HEK293T (cell line): ENCODE data around the gene CEACAM21.

Source experiments
- CTCF ChIA-PET: fragments of 350-600 bp; formaldehyde crosslinking; extraction: SDS; loops from one replicate; lab custom pipeline; 2021; ENCODE audit warnings: antibody characterized with exemption, inconsistent platforms; lab: Yijun Ruan, JAX
- POLR2A ChIA-PET: fragments of 350-600 bp; formaldehyde crosslinking; extraction: SDS; loops from one replicate; lab custom pipeline; 2020; ENCODE audit warnings: antibody characterized with exemption, inconsistent platforms; lab: Yijun Ruan, JAX
- DNase-seq: peaks from one replicate; pipeline ENCODE4 v3.0.0; 2012; ENCODE audit warnings: mixed read lengths; ENCODE audit errors: extremely low spot score
- ARNT ChIP-seq: fragments of 450-650 bp; IDR thresholded peaks from 2 replicates; pipeline ENCODE4 v1.6.1; 2017; ENCODE audit warnings: mild to moderate bottlenecking
- BHLHE40 ChIP-seq: fragments of 450-650 bp; IDR thresholded peaks from 2 replicates; pipeline ENCODE4 v1.6.1; 2016; ENCODE audit warnings: mild to moderate bottlenecking, moderate library complexity, borderline replicate concordance
- CTBP1 ChIP-seq: fragments of 450-650 bp; IDR thresholded peaks from 2 replicates; pipeline ENCODE4 v1.6.1; 2016; ENCODE audit warnings: borderline replicate concordance
- ELF4 ChIP-seq: fragments of 450-650 bp; IDR thresholded peaks from 2 replicates; pipeline ENCODE4 v1.6.1; 2017; ENCODE audit warnings: antibody characterized with exemption
- FOXA1 ChIP-seq: fragments of 450-650 bp; IDR thresholded peaks from 2 replicates; pipeline ENCODE4 v1.6.1; 2016; ENCODE audit warnings: mild to moderate bottlenecking
- FOXK2 ChIP-seq: fragments of 450-650 bp; IDR thresholded peaks from 2 replicates; pipeline ENCODE4 v1.6.1; 2016; ENCODE audit warnings: mild to moderate bottlenecking
- FOXM1 ChIP-seq: fragments of 450-650 bp; IDR thresholded peaks from 2 replicates; pipeline ENCODE4 v1.6.1; 2017; ENCODE audit warnings: mild to moderate bottlenecking, borderline replicate concordance
- HDGF ChIP-seq: fragments of 450-650 bp; IDR thresholded peaks from 2 replicates; pipeline ENCODE4 v1.6.1; 2017; ENCODE audit warnings: antibody characterized with exemption, borderline replicate concordance
- L3MBTL2 ChIP-seq: fragments of 450-650 bp; conservative IDR thresholded peaks from 2 replicates; pipeline ENCODE4 v1.6.1; 2016; ENCODE audit warnings: mild to moderate bottlenecking
- LEF1 ChIP-seq: fragments of 450-650 bp; IDR thresholded peaks from 2 replicates; pipeline ENCODE4 v1.6.1; 2017; ENCODE audit warnings: mild to moderate bottlenecking, borderline replicate concordance
- NFRKB ChIP-seq: fragments of 450-650 bp; IDR thresholded peaks from 2 replicates; pipeline ENCODE4 v1.6.1; 2016; ENCODE audit warnings: mild to moderate bottlenecking, moderate library complexity
- SP1 ChIP-seq: fragments of 450-650 bp; IDR thresholded peaks from 2 replicates; pipeline ENCODE4 v1.6.1; 2017
- SUZ12 ChIP-seq: fragments of 450-650 bp; IDR thresholded peaks from 2 replicates; pipeline ENCODE4 v1.6.1; 2016; ENCODE audit warnings: mild to moderate bottlenecking
- TARDBP ChIP-seq: fragments of 450-650 bp; IDR thresholded peaks from 2 replicates; pipeline ENCODE4 v1.6.1; 2016
- ZNF384 ChIP-seq: fragments of 450-650 bp; IDR thresholded peaks from 2 replicates; pipeline ENCODE4 v1.6.1; 2016
- TF ChIP-seq, protein P1 (sequence below): fragments of 450-650 bp; IDR thresholded peaks from 2 replicates; pipeline ENCODE4 v1.6.1; 2016

CEACAM21 gene

DNA sequence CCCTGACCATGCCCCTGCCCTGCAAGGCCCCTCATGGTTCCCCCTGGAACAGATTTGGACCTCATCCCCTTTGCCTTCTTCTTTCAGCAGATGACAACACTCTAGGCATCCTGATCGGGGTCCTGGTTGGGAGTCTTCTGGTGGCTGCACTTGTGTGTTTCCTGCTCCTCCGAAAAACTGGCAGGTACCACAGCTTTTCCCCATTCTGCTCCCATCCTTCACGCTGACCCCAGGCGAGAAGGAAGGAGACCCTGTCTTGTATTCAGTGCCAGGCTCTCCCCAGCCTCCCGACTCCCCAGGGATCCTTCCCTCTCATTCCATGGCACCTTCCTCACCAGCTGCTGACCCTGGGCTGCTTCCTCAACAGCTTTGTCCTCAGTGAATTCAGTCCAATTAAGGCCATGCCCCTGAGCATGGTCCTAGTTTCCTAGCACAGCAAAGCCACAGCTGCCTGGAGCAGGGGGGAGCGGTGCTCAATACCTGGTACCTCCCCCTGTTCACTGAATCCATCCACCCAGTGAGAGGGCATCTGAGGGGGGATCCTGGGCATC lies 8.4 kb downstream of the CEACAM21 start:
- POLR2A ChIA-PET = no interaction called here
- CTCF ChIA-PET = no interaction called here

DNA sequence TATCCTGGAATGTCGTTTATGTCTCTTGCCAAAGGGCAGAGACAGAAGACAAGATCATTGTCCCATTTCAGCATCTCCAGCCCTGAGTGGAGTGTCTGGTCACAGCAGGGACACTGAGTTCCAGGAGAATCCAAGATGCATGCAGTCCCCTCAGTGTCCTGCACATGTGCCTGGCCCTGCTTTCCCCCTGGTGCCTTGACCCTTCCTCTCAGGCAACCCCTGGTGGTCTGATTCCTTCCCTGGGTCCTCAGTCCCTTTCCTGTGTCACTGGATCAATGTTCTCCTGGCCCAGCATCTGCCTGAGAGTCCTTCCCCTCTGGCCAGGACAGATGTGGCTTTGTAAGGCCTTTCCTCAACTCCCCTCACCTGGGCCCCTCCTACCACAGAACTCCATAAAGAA lies 9.0 kb downstream of the CEACAM21 start:
- ChIA-PET POLR2A (no interaction called here), CTCF (no interaction called here)
- no peak for TF ChIP-seq ZNF384
- TF ChIP-seq FOXK2 = no peak
- no peak for TF ChIP-seq NFRKB
- TF ChIP-seq ELF4 = no peak
- no peak for TF ChIP-seq CTBP1
- no peak for TF ChIP-seq FOXM1
- TF ChIP-seq HDGF = no peak
- DNase-seq = no peak

More for the DNA sequence above, 8.4 kb downstream of the CEACAM21 start:
- DNase-seq = no peak
- TF ChIP-seq ARNT (no peak), FOXK2 (no peak), FOXA1 (no peak), TARDBP (no peak), ELF4 (no peak), HDGF (no peak), LEF1 (no peak), BHLHE40 (no peak), FOXM1 (no peak), L3MBTL2 (no peak), NFRKB (no peak), ZNF384 (no peak), SUZ12 (no peak), CTBP1 (no peak), SP1 (no peak)
- TF ChIP-seq, protein P1, sequence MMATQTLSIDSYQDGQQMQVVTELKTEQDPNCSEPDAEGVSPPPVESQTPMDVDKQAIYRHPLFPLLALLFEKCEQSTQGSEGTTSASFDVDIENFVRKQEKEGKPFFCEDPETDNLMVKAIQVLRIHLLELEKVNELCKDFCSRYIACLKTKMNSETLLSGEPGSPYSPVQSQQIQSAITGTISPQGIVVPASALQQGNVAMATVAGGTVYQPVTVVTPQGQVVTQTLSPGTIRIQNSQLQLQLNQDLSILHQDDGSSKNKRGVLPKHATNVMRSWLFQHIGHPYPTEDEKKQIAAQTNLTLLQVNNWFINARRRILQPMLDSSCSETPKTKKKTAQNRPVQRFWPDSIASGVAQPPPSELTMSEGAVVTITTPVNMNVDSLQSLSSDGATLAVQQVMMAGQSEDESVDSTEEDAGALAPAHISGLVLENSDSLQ = no peak

DNA sequence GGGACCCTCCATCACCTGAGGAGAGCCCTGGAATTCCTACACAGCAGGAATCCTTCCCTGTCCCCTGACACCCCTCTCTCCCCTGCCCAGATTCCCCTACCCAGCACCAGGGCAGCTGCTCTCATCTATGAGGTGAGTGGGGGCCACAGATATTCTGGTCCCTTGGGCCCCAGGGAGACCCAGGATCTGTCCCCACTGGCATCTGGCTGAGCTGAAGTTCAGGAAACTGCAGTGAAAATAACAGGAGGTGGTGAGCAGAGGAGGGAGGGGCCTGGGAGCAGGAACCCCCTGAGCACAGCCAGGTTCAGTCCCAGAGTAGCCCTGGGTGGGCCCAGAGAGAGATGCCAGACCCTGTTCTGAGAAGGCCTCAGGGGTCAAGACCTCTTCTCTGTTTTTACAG lies 10.1 kb downstream of the CEACAM21 start:
- no peak for DNase-seq
- CTCF ChIA-PET = no interaction called here
- POLR2A ChIA-PET = no interaction called here
- TF ChIP-seq NFRKB (no peak), L3MBTL2 (no peak), ZNF384 (no peak), SP1 (no peak), FOXM1 (no peak), BHLHE40 (no peak)

DNA sequence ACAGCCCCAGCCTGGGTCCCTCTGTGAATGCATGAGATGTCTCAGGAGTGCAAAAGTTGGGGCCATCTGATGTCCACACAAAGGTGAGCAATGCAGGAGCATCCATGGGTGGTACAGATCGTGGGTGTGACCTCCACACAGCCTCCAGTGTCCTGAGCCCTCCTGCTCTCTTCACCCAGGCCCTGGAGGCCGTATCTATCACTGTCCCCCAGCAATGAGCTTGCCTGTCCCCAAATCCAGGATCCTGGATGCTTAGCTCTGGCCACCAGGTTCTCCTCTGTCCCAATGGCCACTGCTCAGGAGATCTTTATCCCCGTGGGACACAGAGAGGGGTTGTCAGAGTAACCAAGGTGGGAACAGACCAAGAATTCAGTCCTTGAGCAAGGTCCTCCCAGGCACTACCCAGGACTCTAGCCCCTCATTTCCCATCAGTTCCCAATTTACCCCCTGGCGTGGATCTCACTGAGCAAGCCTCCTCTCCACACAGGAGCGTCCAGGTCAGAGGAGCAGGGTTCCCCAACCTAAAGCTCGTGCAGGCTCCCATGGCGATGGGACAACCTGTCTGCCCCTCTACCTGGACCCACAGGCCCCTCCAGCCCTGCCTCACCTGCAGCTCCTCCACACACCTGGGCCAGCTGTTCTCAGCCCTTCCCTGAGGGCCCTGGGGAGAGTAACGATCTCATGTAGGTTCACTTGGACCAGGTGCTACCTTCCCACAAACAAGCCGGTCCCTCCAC lies 11.3 kb downstream of the CEACAM21 start:
- TF ChIP-seq SP1 = no peak
- no peak for TF ChIP-seq L3MBTL2
- TF ChIP-seq FOXK2 = no peak
- TF ChIP-seq ZNF384 = no peak
- TF ChIP-seq SUZ12 = no peak
- no peak for TF ChIP-seq NFRKB
- TF ChIP-seq FOXM1 = no peak
- no peak for TF ChIP-seq ELF4
- TF ChIP-seq BHLHE40 = no peak
- TF ChIP-seq LEF1 = no peak
- TF ChIP-seq FOXA1 = no peak
- TF ChIP-seq HDGF = no peak
- no peak for TF ChIP-seq ARNT
- TF ChIP-seq, protein P1 = no peak
- no peak for TF ChIP-seq CTBP1
- TF ChIP-seq TARDBP = no peak
- ChIA-PET CTCF (no interaction called here), POLR2A (no interaction called here)
- no peak for DNase-seq

DNA sequence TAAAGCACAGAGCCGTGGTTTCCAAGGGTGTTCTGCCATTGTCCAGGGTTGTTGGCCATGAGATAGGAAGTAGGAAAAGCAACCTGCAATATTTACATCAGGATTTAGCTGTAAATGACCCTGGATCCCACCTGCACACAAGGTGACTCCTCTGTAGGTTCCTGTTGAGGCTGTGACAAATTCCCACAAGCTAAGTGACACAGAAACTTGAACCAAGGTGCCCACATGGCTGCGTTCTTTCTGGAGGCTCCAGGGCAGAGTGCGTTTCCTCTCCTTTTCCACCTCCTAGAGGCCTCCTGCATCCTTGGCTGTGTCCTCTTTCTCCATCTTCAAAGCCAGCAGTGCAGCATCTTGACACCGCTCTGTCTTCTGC lies 11.9 kb downstream of the CEACAM21 start:
- TF ChIP-seq FOXK2 (no peak), CTBP1 (no peak), NFRKB (no peak), TARDBP (no peak), SUZ12 (no peak), ZNF384 (no peak), HDGF (no peak), ELF4 (no peak), L3MBTL2 (no peak), FOXM1 (no peak), ARNT (no peak), LEF1 (no peak), BHLHE40 (no peak), FOXA1 (no peak)
- TF ChIP-seq, protein P1 = no peak
- DNase-seq = no peak
- POLR2A ChIA-PET = no interaction called here
- CTCF ChIA-PET = no interaction called here
